Left hindlimb (tissue), 1 donor: Measurements from ENCODE around the gene PPP3R1.
"Not testable (repeated sequence)": the region's sequence is repeated elsewhere in the genome, so short reads cannot be mapped to it uniquely, and the experiment has no call there.

Experiments
- DNase-seq: peaks from one replicate; pipeline ENCODE4 v3.0.0-alpha.2; 2018

The PPP3R1 gene

GRCh38 chr2:68185541-68186164 is 66.7 kb downstream of the PPP3R1 start:
- DNase-seq = no peak

GRCh38 chr2:68182902-68183301 is 69.4 kb downstream of the PPP3R1 start:
- DNase-seq = no peak

DNA sequence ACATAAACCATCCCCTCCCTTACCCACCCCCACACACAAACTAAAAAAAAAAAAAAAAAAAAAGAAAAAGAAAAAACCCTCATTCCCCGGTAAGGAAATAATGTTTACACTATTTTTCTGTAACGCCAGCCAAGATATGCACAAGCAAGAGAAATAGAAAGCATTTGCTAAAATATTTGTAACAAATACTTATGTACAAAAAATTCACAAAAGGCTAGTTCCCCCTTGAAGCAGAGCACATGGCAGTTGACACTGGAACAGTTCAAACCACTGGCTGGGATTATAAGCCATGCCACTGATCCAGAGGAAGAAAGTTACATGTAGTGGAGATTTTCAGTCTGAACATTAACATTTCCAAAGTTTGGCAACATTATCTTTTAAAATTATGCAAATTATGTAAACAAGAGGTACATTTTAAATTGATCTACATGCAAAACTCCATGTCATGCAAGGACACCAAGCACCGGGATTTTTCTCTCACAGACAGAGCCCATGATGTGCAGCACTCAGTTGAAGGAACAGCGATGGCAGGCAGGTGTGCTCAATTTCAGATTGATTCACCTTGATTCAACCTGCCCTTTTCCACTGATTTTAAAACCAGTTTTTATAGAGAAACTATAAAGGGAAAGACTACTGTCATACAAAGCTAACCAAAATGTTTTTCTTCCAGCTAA is 73.2 kb downstream of the PPP3R1 start:
- no peak for DNase-seq

DNA sequence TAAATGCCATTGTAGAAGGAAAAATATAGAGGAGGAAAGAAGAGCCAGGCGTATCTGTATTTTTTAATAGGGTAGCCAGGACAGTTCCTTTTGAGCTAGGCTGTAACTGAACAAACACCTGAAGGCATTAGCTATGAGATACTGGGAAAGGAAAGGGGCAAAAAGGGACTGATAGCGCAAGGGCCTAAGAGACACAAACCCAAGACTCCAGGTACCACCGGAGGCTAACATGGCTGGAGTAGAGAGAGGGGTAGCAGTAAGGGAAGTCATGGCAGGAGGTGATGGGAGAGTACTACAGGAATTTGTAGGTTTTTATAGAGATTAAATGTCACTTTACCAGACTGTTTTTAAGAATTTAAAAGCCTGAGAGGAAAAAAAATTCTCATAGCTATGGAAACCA is 73.9 kb downstream of the PPP3R1 start:
- no peak for DNase-seq

DNA sequence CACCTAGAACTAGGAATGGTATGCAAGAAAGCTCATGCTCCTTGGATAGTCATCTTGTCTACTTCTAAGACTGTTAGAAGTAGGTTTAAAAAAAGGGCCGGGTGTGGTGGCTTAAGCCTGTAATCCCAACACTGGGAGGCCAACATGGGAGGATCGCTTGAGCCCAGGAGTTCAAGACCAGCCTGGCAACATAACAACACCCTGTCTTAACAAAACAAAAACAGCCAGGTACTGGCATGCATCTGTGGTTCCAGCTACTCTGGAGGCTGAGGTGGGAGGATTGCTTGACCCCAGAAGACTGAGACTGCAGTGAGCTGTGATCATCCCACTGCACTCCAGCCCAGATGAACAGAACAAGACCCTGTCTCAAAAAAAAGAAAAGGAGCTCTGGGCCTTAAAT is 74.8 kb downstream of the PPP3R1 start:
- DNase-seq = no peak

- DNase-seq = no peak
These were observed 75.7 kb downstream of the PPP3R1 start for GRCh38 chr2:68176657-68177056.

- not testable (repeated sequence) for DNase-seq
These were observed 77.1 kb downstream of the PPP3R1 start for GRCh38 chr2:68175210-68175609.

DNA sequence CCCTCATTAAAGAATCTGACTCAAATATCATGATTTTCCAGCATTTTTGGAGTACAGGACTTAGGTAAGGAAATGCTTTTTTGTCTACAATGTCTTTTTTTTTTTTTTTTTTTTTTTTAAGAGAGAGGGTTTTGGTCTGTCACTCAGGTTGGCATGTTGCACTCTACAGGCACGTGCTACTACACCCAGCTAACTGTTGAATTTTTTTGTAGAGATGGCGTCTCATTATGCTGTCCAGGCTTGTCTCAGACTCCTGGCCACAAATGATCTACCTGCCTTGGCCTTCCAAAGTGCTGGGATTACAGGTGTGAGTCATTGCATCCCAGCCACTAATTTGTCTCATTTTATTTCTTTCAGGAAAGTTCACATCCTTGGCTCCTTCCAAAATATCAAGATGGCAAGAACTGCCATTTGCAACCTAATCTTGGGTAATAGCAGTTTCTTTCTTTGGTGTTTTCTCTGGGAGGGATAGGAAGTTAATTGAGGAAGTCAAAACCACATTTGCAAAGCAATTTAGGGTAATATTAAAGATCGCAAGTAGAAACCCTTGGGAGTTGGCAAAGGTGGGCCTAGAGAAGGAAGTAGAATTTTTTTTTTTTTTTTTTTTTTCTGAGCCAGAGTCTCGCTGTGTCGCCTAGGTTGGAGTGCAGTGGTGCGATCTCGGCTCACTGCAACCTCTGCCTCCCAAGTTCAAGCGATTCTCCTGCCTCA is 79.2 kb downstream of the PPP3R1 start:
- DNase-seq = no peak

DNA sequence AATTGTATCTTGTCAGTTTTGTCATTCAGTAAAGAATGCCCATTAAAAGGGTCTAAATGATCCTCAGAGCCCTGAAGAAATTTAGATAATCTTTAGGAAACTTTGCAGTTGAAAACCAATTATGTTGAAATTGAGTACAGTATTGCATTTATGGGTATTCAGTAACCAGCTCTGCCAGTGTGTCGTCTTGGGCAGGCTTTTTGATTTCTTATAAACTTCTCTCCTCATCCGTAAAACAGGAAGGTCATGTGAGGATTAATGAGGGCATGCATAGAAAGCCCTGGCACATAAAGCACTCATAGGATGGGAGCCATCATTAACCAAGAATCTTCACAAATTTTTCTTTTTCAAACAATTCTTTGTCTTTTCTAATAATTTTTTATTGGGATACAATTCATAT is 79.8 kb downstream of the PPP3R1 start:
- no peak for DNase-seq

GRCh38 chr2:68171684-68172083 is 80.6 kb downstream of the PPP3R1 start:
- DNase-seq = no peak

- no peak for DNase-seq
These were observed 81.2 kb downstream of the PPP3R1 start for GRCh38 chr2:68171146-68171545.

GRCh38 chr2:68169308-68169707 is 83.0 kb downstream of the PPP3R1 start:
- DNase-seq = no peak

- no peak for DNase-seq
These were observed 85.1 kb downstream of the PPP3R1 start for GRCh38 chr2:68167186-68167585.

DNA sequence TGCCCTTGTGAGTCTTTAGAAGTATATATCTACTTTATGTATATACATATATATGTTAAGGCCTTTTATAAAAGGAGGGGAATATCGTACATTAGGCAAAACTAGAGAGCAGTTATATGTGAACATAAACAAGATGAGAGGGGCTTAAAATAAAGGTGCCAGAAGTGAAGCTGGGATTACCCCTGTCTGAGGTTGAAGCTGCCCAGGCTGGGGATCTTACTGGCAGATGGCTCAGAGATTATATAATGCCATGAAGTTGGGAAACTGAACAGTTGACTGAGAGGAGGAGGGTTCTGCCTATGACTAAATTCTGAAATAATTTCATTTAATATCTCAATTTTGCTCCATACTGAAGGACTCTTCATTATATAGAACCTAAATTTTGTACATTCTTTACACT is 88.7 kb downstream of the PPP3R1 start:
- no peak for DNase-seq

- DNase-seq = no peak
These were observed 94.2 kb downstream of the PPP3R1 start for GRCh38 chr2:68158134-68158447.

GRCh38 chr2:68157402-68158133 is 94.8 kb downstream of the PPP3R1 start, which contains the start of gene PNO1:
TSS of gene PNO1 (plus strand) at chr2:68157888. CDS start at chr2:68157935, 47 bp downstream.
- peak; percentile 97 for DNase-seq

DNA sequence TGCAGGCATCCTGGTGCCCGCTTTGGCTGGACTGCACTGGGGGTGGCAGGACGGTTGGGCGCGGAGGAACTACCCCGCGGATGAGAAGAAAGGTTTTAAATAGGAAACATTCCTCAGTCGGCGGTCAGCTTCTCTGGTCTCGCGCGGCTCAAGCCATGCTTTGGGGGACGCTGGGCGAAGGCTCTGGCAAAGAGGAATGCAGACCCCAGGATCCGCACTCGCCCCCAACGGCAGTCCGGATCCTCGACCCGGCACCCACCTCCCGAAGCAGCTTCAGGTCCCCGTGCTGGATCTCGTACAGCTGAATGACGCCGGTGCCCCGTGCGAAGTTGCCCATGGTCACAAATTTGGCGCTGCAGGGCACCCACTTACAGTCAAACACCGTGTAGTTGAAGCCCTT is 95.3 kb downstream of the PPP3R1 start:
- no peak for DNase-seq

- no peak for DNase-seq
These were observed 95.9 kb downstream of the PPP3R1 start for GRCh38 chr2:68156419-68156818.

DNA sequence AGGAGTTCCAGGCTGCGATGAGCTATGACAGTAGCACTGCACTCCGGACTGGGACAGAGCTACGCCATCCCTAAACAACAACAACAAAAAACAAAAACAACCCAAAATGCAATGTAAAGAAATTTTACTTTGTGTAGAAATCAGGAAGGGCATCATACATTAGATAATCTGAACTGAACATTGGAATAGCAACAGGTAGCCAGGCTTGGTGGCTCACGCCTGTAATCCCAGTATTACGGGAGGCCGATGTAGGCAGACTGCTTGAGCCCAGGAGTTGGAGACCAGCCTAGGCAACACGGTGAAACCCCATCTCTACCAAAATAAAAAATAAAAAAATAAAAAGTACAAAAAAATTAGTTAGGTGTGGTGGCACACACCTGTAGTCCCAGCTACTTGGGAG is 96.7 kb downstream of the PPP3R1 start:
- DNase-seq = no peak

DNA sequence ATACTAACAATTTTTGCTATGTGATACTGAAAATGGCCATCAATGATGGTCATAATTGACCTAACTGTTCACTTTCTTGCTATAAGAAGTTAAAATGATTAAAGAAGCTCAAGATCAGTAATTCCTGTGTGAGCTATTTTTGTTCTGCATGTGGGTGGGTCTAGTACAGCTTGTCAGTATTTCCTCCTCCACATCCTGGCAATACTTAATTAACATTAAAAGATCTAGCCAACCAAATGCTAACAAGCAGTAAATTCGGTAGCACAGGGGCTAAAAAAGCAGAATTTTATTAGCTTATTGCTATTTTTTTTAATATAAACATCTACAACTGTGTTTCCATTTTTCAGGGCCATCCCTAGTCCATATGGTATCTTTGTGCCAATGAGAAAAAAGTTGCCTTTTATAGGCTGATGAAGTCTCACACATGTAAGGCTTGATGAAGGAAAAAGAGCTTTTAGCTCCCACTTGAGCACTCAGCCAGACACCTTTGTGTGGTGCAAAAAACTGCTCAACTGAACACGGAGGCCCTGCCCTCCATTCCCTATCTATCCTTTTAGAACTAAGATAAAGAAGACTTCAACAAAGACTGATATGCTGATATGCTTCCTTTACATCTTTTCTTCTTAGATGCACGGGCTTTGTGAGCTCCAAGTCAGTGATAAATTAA is 99.5 kb downstream of the PPP3R1 start:
- no peak for DNase-seq

- no peak for DNase-seq
These were observed 101.3 kb downstream of the PPP3R1 start for GRCh38 chr2:68151037-68151436.

DNA sequence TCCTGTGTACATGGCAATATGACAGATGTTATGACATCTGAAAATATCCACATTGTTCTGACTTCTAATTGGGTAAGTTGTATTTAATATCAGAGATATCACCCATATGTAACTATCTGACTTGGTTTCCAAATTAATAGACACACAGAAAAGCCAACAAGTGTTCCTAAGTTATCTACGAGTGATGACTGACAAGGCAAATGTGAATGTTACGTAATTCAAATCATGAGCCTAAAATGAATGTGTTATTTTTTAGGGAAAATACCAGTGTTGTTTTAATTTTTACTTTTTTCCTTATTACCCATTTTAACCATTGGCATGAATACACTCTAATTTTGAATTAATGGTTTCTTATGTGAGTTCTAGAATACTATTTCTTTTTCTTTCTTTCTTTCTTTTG is 110.5 kb downstream of the PPP3R1 start:
- DNase-seq = no peak
